Measurements from ENCODE around the gene PXDN. TPM values are rescaled to one million over a fixed set of nuclear protein-coding genes. Genes with fewer than 3 reads are reported as not detected.
A peak's percentile ranks its signal among the peaks of the same experiment; 100 is the strongest.

The PXDN gene
- total and polyA plus RNA-seq, 2 of the 13 experiments (the other 11 are each of a cell fraction or from before 2014, with no cell fraction given), result not detected

- Histone ChIP-seq H3K27ac (ENCODE audit: extremely low read length, insufficient read depth, low read length) (no peak overlapping the region), H4K20me1 (ENCODE audit: insufficient read depth, low read length) (no peaks in the 10 kb centered on the region), H3K4me3 (replicated peaks in 1 of 3; ENCODE audit: insufficient read depth in 1 of 3, low read depth in 2 of 3, low read length in 3 of 3) (no peak overlapping the region), H3K4me2 (ENCODE audit: low read depth, low read length) (no peak overlapping the region), H3K27me3 (ENCODE audit: control insufficient read depth in 1 of 2, insufficient read depth in 2 of 2, low read length in 2 of 2) (peaks cover 8 to 23% of the 10 kb centered on the region in 2 experiments; a peak in 4 of 5 replicates), H3K9ac (ENCODE audit: insufficient read depth, low read depth, low read length) (no peak overlapping the region), H3K4me1 (ENCODE audit: insufficient read depth, low read length) (no peaks in the 10 kb centered on the region), H2AFZ (ENCODE audit: low read length) (no peak overlapping the region), H3K79me2 (ENCODE audit: insufficient read depth, low read length) (no peaks in the 10 kb centered on the region), H3K36me3 (replicated peaks in 1 of 2; ENCODE audit: control insufficient read depth in 1 of 2, insufficient read depth in 2 of 2, low read length in 2 of 2) (no peaks in the 10 kb centered on the region), H3K9me3 (ENCODE audit: low read length) (no peaks in the 10 kb centered on the region)
- in situ Hi-C loops (cut with HindIII; ENCODE audit: extremely low pct_ligation_motif_present, low pct_unique_long_range_greater_than_20kb) (no loop called here), intact Hi-C loops (cut with micrococcal nuclease; ENCODE audit: unreplicated experiment) (no loop called here)
- no peak for FAIRE-seq
- no TSS peak for BruUV-seq (replicated peaks)
- ChIA-PET POLR2A (no interaction called here), CTCF (ENCODE audit: low intra/inter-chr PET ratio, low total read pairs) (no interaction called here)
- ATAC-seq, result no peak; the same call in 2 of the 3 replicates
- no peak for DNase-seq (ENCODE audit: low spot score)
- WGBS (ENCODE audit: low lambda C conversion rate), result 15% methylated on average over 20 of the region's 20 CpGs
- peak; percentile 22 for TF ChIP-seq HNRNPLL (IDR thresholded peaks at IDR 0.05; ENCODE audit: low read depth, low read length, poor library complexity, severe bottlenecking)
- TF ChIP-seq FOSL2 (CRISPR knock-in tag; IDR thresholded peaks at IDR 0.05), result 0 out of 2 replicates have a peak, but pooled peaks have one; percentile 15
- TF ChIP-seq PHB2 (IDR thresholded peaks at IDR 0.05; ENCODE audit: partially characterized antibody), result no peak
- no peak for TF ChIP-seq ZNF501 (CRISPR knock-in tag; IDR thresholded peaks at IDR 0.05)
- TF ChIP-seq ATF1 (CRISPR knock-in tag; IDR thresholded peaks at IDR 0.05), result no peak
Measured at GRCh38 chr2:1625281-1626001, 118.9 kb downstream of the PXDN start.

- H3K9ac ChIP-seq (ENCODE audit: insufficient read depth, low read depth, low read length), result no peak overlapping the region
- BruUV-seq (replicated peaks), result no TSS peak
- WGBS (ENCODE audit: low lambda C conversion rate), result 23% methylated on average over 15 of the region's 16 CpGs
- no peaks in the 10 kb centered on the region for H3K36me3 ChIP-seq (replicated peaks in 1 of 2; ENCODE audit: control insufficient read depth in 1 of 2, insufficient read depth in 2 of 2, low read length in 2 of 2)
- ChIA-PET POLR2A (no interaction called here), CTCF (ENCODE audit: low intra/inter-chr PET ratio, low total read pairs) (no interaction called here)
- no peaks in the 10 kb centered on the region for H3K9me3 ChIP-seq (ENCODE audit: low read length)
- no peak overlapping the region for H3K4me2 ChIP-seq (ENCODE audit: low read depth, low read length)
- in situ Hi-C loops (cut with HindIII; ENCODE audit: extremely low pct_ligation_motif_present, low pct_unique_long_range_greater_than_20kb) (no loop called here), intact Hi-C loops (cut with micrococcal nuclease; ENCODE audit: unreplicated experiment) (no loop called here)
- no peak overlapping the region for H3K27ac ChIP-seq (ENCODE audit: extremely low read length, insufficient read depth, low read length)
- ATAC-seq (no peak), FAIRE-seq (no peak), DNase-seq (ENCODE audit: low spot score) (no peak)
- H3K79me2 ChIP-seq (ENCODE audit: insufficient read depth, low read length), result no peaks in the 10 kb centered on the region
- H2AFZ ChIP-seq (ENCODE audit: low read length), result no peak overlapping the region
- H3K27me3 ChIP-seq (ENCODE audit: control insufficient read depth in 1 of 2, insufficient read depth in 2 of 2, low read length in 2 of 2), result peaks cover 8 to 23% of the 10 kb centered on the region in 2 experiments; a peak in 4 of 5 replicates
- no peak overlapping the region for H3K4me3 ChIP-seq (replicated peaks in 1 of 3; ENCODE audit: insufficient read depth in 1 of 3, low read depth in 2 of 3, low read length in 3 of 3)
- no peaks in the 10 kb centered on the region for H4K20me1 ChIP-seq (ENCODE audit: insufficient read depth, low read length)
- H3K4me1 ChIP-seq (ENCODE audit: insufficient read depth, low read length), result no peaks in the 10 kb centered on the region
- TF ChIP-seq HDAC1 (CRISPR knock-in tag; IDR thresholded peaks at IDR 0.05), result no peak
- no peak for TF ChIP-seq TRAFD1 (CRISPR knock-in tag; IDR thresholded peaks at IDR 0.05; ENCODE audit: borderline replicate concordance)
- TF ChIP-seq ZNF180 (CRISPR knock-in tag; IDR thresholded peaks at IDR 0.05; ENCODE audit: borderline replicate concordance, low read depth), result no peak
- TF ChIP-seq ZGPAT (CRISPR knock-in tag; IDR thresholded peaks at IDR 0.05), result no peak
- no peak for TF ChIP-seq E2F1 (CRISPR knock-in tag; IDR thresholded peaks at IDR 0.05)
- no peak for TF ChIP-seq ARID2 (CRISPR knock-in tag; IDR thresholded peaks at IDR 0.05; ENCODE audit: borderline replicate concordance)
- TF ChIP-seq ZNF777 (CRISPR knock-in tag; IDR thresholded peaks at IDR 0.05), result no peak
- no peak for TF ChIP-seq THYN1 (CRISPR knock-in tag; IDR thresholded peaks at IDR 0.05; ENCODE audit: borderline replicate concordance, low read depth)
Measured at GRCh38 chr2:1623906-1624445, 120.3 kb downstream of the PXDN start.
